HepG2 (cell line): ENCODE measurements around the gene PEX11G. TPM values are rescaled to one million over a fixed set of nuclear protein-coding genes. Genes with fewer than 3 reads are reported as not detected.
A peak's percentile ranks its signal among the peaks of the same experiment; 100 is the strongest.

Source experiments
- ATAC-seq: fragments of 200-7000 bp; cut with Tn5 transposase; 3 replicates; pipeline ENCODE4 v1.9.1; 2020; ENCODE audit warnings: mild to moderate bottlenecking, moderate library complexity
- BruUV-seq: library from RNA; stranded (reverse); fragments of 400-500 nt; replicated peaks from 2 replicates; lab custom pipeline; 2021; lab: Mats Ljungman, UMichigan
- CTCF ChIA-PET: fragments of 300-600 bp; formaldehyde crosslinking; extraction: SDS; loops from one replicate; lab custom pipeline; 2021; ENCODE audit warnings: low total read pairs, inconsistent platforms, low intra/inter-chr PET ratio; lab: Yijun Ruan, JAX
- POLR2A ChIA-PET: fragments of 350-600 bp; sonication (Branson Sonifier 250); formaldehyde crosslinking; loops from one replicate; lab custom pipeline; 2020; ENCODE audit warnings: antibody characterized with exemption, inconsistent platforms; lab: Yijun Ruan, JAX
- DNase-seq: peaks from one replicate; pipeline ENCODE4 v3.0.0-alpha.2; 2015; ENCODE audit warnings: low spot score
- FAIRE-seq: peaks from 3 replicates; lab custom pipeline; 2011; peaks lifted over from hg19 to GRCh38; lab: Jason Lieb, UNC
- H2AFZ ChIP-seq: one replicate; pipeline ENCODE4 v1.6.1; 2011; ENCODE audit warnings: low read length, inconsistent platforms
- H3K27ac ChIP-seq: fragments of 300-600 bp; 3 replicates; pipeline ENCODE4 v1.8.0; 2011; ENCODE audit warnings: mixed run types, mild to moderate bottlenecking, mixed read lengths, low read length, inconsistent platforms; ENCODE audit not compliant: insufficient read depth; ENCODE audit errors: extremely low read length
- H3K27me3 ChIP-seq, 2 experiments: fragments of 200-600 bp in 1 of 2; 2 replicates in 1 of 2; 3 replicates in 1 of 2; pipeline versions ENCODE4 v1.6.0 to v1.8.0; 2011; ENCODE audit warnings: low read length in 2 of 2, mild to moderate bottlenecking in 2 of 2, moderate library complexity in 2 of 2, inconsistent platforms in 1 of 2; ENCODE audit not compliant: insufficient read depth in 2 of 2, control insufficient read depth in 1 of 2
- H3K36me3 ChIP-seq, 2 experiments: fragments of 200-600 bp in 1 of 2; replicated peaks in 1 of 2; 2 replicates in 1 of 2; 3 replicates in 1 of 2; pipeline versions ENCODE4 v1.5.1 to v1.8.0; 2011; ENCODE audit warnings: low read length in 2 of 2, inconsistent platforms in 1 of 2; ENCODE audit not compliant: insufficient read depth in 2 of 2, control insufficient read depth in 1 of 2
- H3K4me1 ChIP-seq: 2 replicates; pipeline ENCODE4 v1.5.1; 2012; ENCODE audit warnings: low read length, inconsistent platforms; ENCODE audit not compliant: insufficient read depth
- H3K4me2 ChIP-seq: 2 replicates; pipeline ENCODE4 v1.6.0; 2011; ENCODE audit warnings: low read depth, low read length, inconsistent platforms
- H3K4me3 ChIP-seq, 3 experiments: fragments of 200-600 bp in 1 of 3; sonication (generic), shearing (Covaris generic) in 1 of 3; replicated peaks in 1 of 3; 2 replicates each; pipeline ENCODE4 v1.5.1; 2011 to 2016; ENCODE audit warnings: low read length in 3 of 3, inconsistent platforms in 2 of 3, low read depth in 2 of 3, mild to moderate bottlenecking in 2 of 3, control low read depth in 1 of 3, mixed read lengths in 1 of 3; ENCODE audit not compliant: insufficient read depth in 1 of 3
- H3K79me2 ChIP-seq: one replicate; pipeline ENCODE4 v1.6.1; 2011; ENCODE audit warnings: low read length, inconsistent platforms; ENCODE audit not compliant: insufficient read depth
- H3K9ac ChIP-seq: 2 replicates; pipeline ENCODE4 v1.6.0; 2011; ENCODE audit warnings: mild to moderate bottlenecking, low read depth, low read length, inconsistent platforms; ENCODE audit not compliant: insufficient read depth
- H3K9me3 ChIP-seq: 2 replicates; pipeline ENCODE4 v1.5.1; 2012; ENCODE audit warnings: mild to moderate bottlenecking, low read length
- H4K20me1 ChIP-seq: 2 replicates; pipeline ENCODE4 v1.6.0; 2011; ENCODE audit warnings: inconsistent platforms, mild to moderate bottlenecking, low read length, moderate library complexity; ENCODE audit not compliant: insufficient read depth
- FOSL2 ChIP-seq: sonication (generic); formaldehyde crosslinking; IDR thresholded peaks from 2 replicates; pipeline ENCODE4 v1.4.0; 2020; ENCODE audit warnings: missing genetic modification reagents
- NCOA2 ChIP-seq: sonication (generic); formaldehyde crosslinking; IDR thresholded peaks from 2 replicates; pipeline ENCODE4 v1.8.0; 2022; ENCODE audit warnings: inconsistent platforms
- PPARG ChIP-seq: conservative IDR thresholded peaks from 2 replicates; pipeline ENCODE4 v1.6.1; 2016; ENCODE audit warnings: missing biosample characterization, missing genetic modification reagents
- SNAI1 ChIP-seq: sonication (generic); formaldehyde crosslinking; IDR thresholded peaks from 2 replicates; pipeline ENCODE4 v1.5.0; 2020; ENCODE audit warnings: mild to moderate bottlenecking, missing genetic modification reagents, borderline replicate concordance
- WGBS: methylation state at CpG from one replicate; pipeline ENCODE4 v1.1.6; 2017; ENCODE audit warnings: low lambda C conversion rate; 5-methylcytosine and 5-hydroxymethylcytosine counted together
- in situ Hi-C: cut with HindIII; loops from 2 replicates; pipeline ENCODE4 v1.10.0; 2017; ENCODE audit warnings: low pct_unique_long_range_greater_than_20kb; ENCODE audit not compliant: extremely low pct_ligation_motif_present
- intact Hi-C: fragments of 100-400 bp; cut with micrococcal nuclease; formaldehyde crosslinking; loops from one replicate; pipeline ENCODE4 v1.10.0; 2022; ENCODE audit not compliant: unreplicated experiment
- polyA plus RNA-seq, 8 experiments: library from polyadenylated mRNA; depleted of rRNA in 3 of 8; stranded (reverse) in 7 of 8; unstranded in 1 of 8; fragments of >200 nt; fragmentation: Illumina TruSeq in 4 of 8; extraction: Trizol in 4 of 8; gene quantifications; 2 replicates each; pipeline versions ENCODE4 v1.2.1 to v1.2.3, GENCODE V29; 2011 to 2016; ENCODE audit warnings: low read depth in 4 of 8, missing spikeins in 1 of 8, mixed read lengths in 1 of 8; ENCODE audit not compliant: insufficient read depth in 1 of 8
- total RNA-seq, 5 experiments: library from RNA; depleted of rRNA; stranded (reverse); fragments of >200 nt; fragmentation: Illumina TruSeq; extraction: Trizol; gene quantifications; 2 replicates each; pipeline ENCODE4 v1.2.3, GENCODE V29; 2016; ENCODE audit warnings: low read depth in 1 of 5
- TF ChIP-seq, protein P1 (sequence below), 2 experiments: sonication (generic) in 1 of 2; formaldehyde crosslinking in 1 of 2; IDR thresholded peaks; 2 replicates each; pipeline versions ENCODE4 v1.6.1 to v1.9.0; 2014 to 2022; ENCODE audit warnings: antibody characterized with exemption in 1 of 2, borderline replicate concordance in 1 of 2, inconsistent platforms in 1 of 2, low read depth in 1 of 2, missing genetic modification reagents in 1 of 2
- TF ChIP-seq, protein P2 (sequence below), 2 experiments: sonication (generic) in 1 of 2; formaldehyde crosslinking in 1 of 2; IDR thresholded peaks; 2 replicates each; pipeline versions ENCODE4 v1.4.0 to v1.6.1; 2016 to 2020; ENCODE audit warnings: borderline replicate concordance in 1 of 2, low read depth in 1 of 2, mild to moderate bottlenecking in 1 of 2, missing genetic modification reagents in 1 of 2

PEX11G gene
- total and polyA plus RNA-seq, 2 of the 13 experiments (the other 11 are each of a cell fraction or from before 2014, with no cell fraction given): not detected

- no peak for TF ChIP-seq NCOA2 (CRISPR knock-in tag)
- TF ChIP-seq, protein P1, sequence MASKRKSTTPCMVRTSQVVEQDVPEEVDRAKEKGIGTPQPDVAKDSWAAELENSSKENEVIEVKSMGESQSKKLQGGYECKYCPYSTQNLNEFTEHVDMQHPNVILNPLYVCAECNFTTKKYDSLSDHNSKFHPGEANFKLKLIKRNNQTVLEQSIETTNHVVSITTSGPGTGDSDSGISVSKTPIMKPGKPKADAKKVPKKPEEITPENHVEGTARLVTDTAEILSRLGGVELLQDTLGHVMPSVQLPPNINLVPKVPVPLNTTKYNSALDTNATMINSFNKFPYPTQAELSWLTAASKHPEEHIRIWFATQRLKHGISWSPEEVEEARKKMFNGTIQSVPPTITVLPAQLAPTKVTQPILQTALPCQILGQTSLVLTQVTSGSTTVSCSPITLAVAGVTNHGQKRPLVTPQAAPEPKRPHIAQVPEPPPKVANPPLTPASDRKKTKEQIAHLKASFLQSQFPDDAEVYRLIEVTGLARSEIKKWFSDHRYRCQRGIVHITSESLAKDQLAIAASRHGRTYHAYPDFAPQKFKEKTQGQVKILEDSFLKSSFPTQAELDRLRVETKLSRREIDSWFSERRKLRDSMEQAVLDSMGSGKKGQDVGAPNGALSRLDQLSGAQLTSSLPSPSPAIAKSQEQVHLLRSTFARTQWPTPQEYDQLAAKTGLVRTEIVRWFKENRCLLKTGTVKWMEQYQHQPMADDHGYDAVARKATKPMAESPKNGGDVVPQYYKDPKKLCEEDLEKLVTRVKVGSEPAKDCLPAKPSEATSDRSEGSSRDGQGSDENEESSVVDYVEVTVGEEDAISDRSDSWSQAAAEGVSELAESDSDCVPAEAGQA (IDR thresholded peaks at IDR 0.05; ENCODE audit: low read depth): no peak
- TF ChIP-seq, protein P1 (CRISPR knock-in tag; IDR thresholded peaks at IDR 0.05; ENCODE audit: borderline replicate concordance): no peak
- 0 out of 2 replicates have a peak, but pooled peaks have one; percentile 22 for TF ChIP-seq PPARG
- no peak for TF ChIP-seq SNAI1 (CRISPR knock-in tag)
Measured at GRCh38 chr19:7509625-7510024, 20.8 kb upstream of the PEX11G start (continued).

- POLR2A ChIA-PET: no interaction called here
- CTCF ChIA-PET: no interaction called here
- peak; percentile 60 for ATAC-seq
- peak; percentile 26 for DNase-seq
- no peak overlapping the region for H3K27ac ChIP-seq
- no peak overlapping the region for H3K4me2 ChIP-seq
- WGBS: 36% methylated on average over 10 of the region's 11 CpGs
- intact Hi-C loops (no loop called here), in situ Hi-C loops (no loop called here)
- H4K20me1 ChIP-seq: no peaks in the 10 kb centered on the region
- no peak overlapping the region for H3K4me3 ChIP-seq
- no peaks in the 10 kb centered on the region for H3K36me3 ChIP-seq
- H3K27me3 ChIP-seq: no peaks in the 10 kb centered on the region; a peak in 1 of 5 replicates
- H3K9ac ChIP-seq: no peak overlapping the region
- H3K79me2 ChIP-seq: no peaks in the 10 kb centered on the region
- H2AFZ ChIP-seq: no peak overlapping the region
- no peak for FAIRE-seq
- peaks cover 8% of the 10 kb centered on the region for H3K4me1 ChIP-seq
- no peaks in the 10 kb centered on the region for H3K9me3 ChIP-seq
- BruUV-seq: no TSS peak
- TF ChIP-seq, protein P2, sequence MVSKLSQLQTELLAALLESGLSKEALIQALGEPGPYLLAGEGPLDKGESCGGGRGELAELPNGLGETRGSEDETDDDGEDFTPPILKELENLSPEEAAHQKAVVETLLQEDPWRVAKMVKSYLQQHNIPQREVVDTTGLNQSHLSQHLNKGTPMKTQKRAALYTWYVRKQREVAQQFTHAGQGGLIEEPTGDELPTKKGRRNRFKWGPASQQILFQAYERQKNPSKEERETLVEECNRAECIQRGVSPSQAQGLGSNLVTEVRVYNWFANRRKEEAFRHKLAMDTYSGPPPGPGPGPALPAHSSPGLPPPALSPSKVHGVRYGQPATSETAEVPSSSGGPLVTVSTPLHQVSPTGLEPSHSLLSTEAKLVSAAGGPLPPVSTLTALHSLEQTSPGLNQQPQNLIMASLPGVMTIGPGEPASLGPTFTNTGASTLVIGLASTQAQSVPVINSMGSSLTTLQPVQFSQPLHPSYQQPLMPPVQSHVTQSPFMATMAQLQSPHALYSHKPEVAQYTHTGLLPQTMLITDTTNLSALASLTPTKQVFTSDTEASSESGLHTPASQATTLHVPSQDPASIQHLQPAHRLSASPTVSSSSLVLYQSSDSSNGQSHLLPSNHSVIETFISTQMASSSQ (IDR thresholded peaks at IDR 0.05; ENCODE audit: low read depth): no peak
- TF ChIP-seq, protein P2 (CRISPR knock-in tag; IDR thresholded peaks at IDR 0.05; ENCODE audit: borderline replicate concordance): no peak
- TF ChIP-seq FOSL2 (CRISPR knock-in tag): peak; percentile 79
Measured at GRCh38 chr19:7507884-7508283, 19.0 kb upstream of the PEX11G start.
